CD4-positive, alpha-beta T cell treated with Interferon gamma for 1 hour (primary cell): ENCODE data around the gene KHSRP.
"Not testable (repeated sequence)": the region's sequence is repeated elsewhere in the genome, so short reads cannot be mapped to it uniquely, and the experiment has no call there.

Source experiments
- DNase-seq: peaks from one replicate; pipeline ENCODE4 v3.0.0-alpha.2; 2020

Gene KHSRP

GRCh38 chr19:6451583-6452222 lies 27.1 kb upstream of the KHSRP start:
- no peak for DNase-seq

- no peak for DNase-seq
These were observed 25.6 kb upstream of the KHSRP start for GRCh38 chr19:6450166-6450565.

GRCh38 chr19:6448045-6448444 lies 23.4 kb upstream of the KHSRP start:
- DNase-seq: no peak

- DNase-seq: no peak
These were observed 21.8 kb upstream of the KHSRP start for GRCh38 chr19:6446452-6446851.

GRCh38 chr19:6443986-6444385 lies 19.4 kb upstream of the KHSRP start:
- DNase-seq: no peak

GRCh38 chr19:6442087-6442688 lies 17.6 kb upstream of the KHSRP start:
- no peak for DNase-seq

- DNase-seq: no peak
These were observed 16.3 kb upstream of the KHSRP start for GRCh38 chr19:6440905-6441304.

- no peak for DNase-seq
These were observed 15.1 kb upstream of the KHSRP start for GRCh38 chr19:6439743-6440142.

- DNase-seq: no peak
These were observed 9.1 kb upstream of the KHSRP start, which contains the start of gene SLC25A41 for GRCh38 chr19:6433663-6434062. Gene SLC25A41, minus strand, starts transcription at chr19:6433763. Its CDS starts 70 bp downstream, at chr19:6433693.

GRCh38 chr19:6433165-6433564 lies 8.6 kb upstream of the KHSRP start:
- no peak for DNase-seq

- no peak for DNase-seq
These were observed 7.3 kb upstream of the KHSRP start for GRCh38 chr19:6431891-6432290.

- no peak for DNase-seq
These were observed 5.0 kb upstream of the KHSRP start for GRCh38 chr19:6429419-6430221.

GRCh38 chr19:6428692-6429418 lies 4.2 kb upstream of the KHSRP start:
- not testable (repeated sequence) for DNase-seq

- no peak for DNase-seq
These were observed 2.5 kb upstream of the KHSRP start for GRCh38 chr19:6427131-6427530.

GRCh38 chr19:6425732-6426620 lies 1.4 kb upstream of the KHSRP start:
- no peak for DNase-seq

GRCh38 chr19:6424939-6425731 lies 524 bp upstream of the KHSRP start:
- peak; percentile 100 for DNase-seq

GRCh38 chr19:6423499-6424194 lies 964 bp downstream of the KHSRP start:
- no peak for DNase-seq

- DNase-seq: no peak
These were observed 3.3 kb downstream of the KHSRP start for GRCh38 chr19:6421075-6422014.

GRCh38 chr19:6418562-6418932 lies 6.1 kb downstream of the KHSRP start:
- no peak for DNase-seq
